Measurements from ENCODE around the gene ALPI. TPM values are rescaled to one million over a fixed set of nuclear protein-coding genes. Genes with fewer than 3 reads are reported as not detected.
"Not testable (repeated sequence)": the region's sequence is repeated elsewhere in the genome, so short reads cannot be mapped to it uniquely, and the experiment has no call there.

The ALPI gene
- total RNA-seq, 1 experiment from 2014 or later = not detected

DNA sequence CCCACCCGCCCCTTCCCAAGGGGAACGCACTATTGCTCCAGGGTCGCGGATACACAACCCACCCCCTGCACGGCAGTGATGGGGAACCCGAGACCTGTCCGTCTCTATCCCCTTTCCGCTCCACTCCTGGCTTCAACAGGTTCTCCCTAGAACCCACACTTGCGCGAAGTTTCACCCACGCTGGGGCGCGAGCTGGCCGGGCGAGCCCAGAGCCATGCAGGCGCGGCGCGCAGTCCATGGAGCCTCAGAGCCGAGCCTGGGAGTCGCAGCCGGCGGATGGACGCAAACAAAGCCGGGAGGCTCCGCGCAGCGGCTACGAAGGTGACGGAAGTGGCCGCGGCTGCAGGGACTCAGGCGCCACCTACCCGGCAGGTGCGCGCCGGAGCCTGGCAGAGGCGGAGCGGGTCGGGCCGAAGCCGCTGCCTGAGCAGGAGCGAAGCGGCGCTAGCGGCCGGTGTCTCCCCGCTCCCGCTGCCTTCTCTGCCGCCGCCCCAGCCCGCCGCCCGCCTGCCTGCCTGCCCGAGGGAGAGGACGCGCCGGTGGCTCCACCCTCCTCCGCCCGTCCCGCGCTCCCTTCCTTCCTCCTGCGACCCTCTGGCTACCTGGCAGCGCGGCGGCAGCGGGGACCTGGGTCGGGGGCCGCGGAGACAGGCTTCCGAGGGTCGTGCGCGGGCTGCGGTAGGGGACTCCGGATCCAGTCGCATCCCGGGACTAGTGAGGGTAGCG is 35.3 kb upstream of the ALPI start:
- DNase-seq (ENCODE audit: low read depth) = no peak

DNA sequence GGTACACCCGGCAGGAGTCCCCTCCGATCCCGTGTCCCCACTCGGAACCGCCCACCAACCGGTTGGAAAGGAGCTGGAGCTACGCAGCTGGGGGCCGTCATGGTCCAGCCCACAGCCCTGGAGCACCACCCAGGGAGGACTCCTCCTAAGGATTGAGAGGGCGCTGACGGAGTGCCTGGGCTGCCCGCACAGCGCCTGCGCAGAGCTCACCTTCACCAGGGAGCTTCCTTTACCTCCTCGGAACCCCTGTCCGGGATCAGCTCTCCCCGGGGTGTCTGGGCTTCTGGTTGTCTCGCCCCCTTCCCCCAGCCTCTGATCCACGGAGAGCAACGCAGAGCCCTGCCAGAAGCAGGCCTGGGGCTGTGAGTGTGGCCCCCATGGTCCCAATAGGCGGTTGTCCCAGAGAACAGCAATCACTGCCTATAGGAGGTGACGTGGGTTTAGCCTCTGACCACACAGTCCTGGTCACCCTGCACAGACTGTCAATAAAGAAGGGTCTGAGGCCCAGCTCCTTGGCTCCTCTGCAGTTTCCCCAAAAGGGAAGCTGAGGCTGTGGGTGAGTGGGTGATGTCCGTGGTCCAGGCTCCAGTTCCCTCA is 34.7 kb upstream of the ALPI start:
- no peak for DNase-seq (ENCODE audit: low read depth)

DNA sequence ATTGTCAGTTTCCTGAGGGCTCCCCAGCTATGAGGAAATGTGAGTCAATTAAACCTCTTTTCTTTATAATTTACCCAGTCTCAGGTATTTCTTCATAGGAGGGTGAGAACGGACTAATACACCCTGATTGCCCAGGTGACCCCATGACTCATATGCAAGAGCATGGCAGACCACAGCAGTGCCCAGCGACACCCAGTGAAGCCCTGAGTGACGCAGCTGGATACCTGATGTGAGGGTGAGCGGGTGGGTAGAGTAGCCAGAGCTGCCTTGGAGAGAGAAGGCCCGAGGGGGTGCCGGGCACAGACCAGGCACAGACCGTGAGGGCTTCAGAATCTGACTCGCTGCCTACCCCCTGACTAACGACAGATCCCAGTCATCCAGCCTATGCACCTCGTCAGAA is 33.9 kb upstream of the ALPI start:
- DNase-seq (ENCODE audit: low read depth) = no peak

DNA sequence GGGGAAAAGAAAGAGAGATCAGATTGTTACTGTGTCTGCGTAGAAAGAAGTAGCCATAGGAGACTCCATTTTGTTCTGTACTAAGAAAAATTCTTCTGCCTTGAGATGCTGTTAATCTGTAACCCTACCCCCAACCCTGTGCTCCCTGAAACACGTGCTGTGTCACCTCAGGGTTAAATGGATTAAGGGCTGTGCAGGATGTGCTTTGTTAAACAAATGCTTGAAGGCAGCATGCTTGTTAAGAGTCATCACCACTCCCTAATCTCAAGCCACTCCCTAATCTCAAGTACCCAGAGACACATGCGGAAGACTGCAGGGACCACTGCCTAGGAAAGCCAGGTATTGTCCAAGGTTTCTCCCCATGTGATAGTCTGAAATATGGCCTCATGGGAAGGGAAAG is 33.0 kb upstream of the ALPI start:
- DNase-seq (ENCODE audit: low read depth) = not testable (repeated sequence)

DNA sequence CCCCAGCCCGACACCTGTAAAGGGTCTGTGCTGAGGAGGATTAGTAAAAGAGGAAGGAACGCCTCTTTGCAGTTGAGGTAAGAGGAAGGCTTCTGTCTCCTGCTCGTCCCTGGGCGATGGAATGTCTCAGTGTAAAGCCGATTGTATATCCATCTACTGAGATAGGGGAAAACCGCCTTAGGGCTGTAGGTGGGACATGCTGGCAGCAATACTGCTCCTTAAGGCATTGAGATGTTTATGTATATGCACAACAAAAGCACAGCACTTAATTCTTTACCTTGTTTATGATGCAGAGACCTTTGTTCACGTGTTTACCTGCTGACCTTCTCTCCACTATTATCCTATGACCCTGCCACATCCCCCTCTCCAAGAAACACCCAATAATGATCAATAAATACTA is 32.5 kb upstream of the ALPI start:
- DNase-seq (ENCODE audit: low read depth) = not testable (repeated sequence)

DNA sequence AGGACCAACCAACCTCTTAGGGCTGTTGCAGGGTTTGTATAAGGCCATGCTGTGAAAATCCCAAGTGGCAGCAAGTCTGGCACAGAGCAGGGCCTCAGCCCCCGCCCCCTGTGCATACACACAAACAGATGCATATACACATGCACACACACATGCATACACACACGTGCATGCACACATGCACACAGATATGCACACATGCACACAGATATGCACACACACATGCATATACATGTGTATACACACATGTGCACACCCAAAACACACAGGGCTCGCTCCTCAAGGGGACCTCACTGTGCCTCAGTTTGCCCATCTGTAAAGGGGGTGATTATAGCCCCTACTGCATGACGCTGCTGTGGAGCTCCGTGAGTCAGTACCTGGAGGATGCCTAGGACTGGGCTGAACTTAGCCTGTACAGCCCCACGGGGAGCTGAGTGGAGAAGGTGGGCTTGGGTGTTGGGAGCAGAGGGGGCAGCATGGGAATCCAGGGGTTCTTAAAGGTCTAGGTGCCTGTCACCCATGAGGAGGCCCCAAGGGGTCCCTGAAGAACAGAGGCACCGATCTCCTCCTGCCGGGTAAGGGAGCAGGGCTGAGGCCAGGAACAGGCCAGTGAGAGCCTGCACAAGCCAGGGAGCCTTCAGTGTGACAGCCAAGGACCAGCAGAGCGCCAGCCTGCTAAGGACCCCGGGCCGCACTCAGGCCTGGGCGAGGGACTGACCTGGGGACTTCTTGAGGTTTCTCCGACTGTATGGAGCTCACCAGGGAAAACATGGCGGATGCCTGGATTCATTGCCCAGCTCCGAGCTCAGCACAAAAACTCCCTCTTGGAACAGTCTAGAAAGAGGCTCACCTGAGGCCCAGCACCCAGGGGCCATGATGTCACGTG is 24.0 kb upstream of the ALPI start:
- DNase-seq (ENCODE audit: low read depth) = no peak

DNA sequence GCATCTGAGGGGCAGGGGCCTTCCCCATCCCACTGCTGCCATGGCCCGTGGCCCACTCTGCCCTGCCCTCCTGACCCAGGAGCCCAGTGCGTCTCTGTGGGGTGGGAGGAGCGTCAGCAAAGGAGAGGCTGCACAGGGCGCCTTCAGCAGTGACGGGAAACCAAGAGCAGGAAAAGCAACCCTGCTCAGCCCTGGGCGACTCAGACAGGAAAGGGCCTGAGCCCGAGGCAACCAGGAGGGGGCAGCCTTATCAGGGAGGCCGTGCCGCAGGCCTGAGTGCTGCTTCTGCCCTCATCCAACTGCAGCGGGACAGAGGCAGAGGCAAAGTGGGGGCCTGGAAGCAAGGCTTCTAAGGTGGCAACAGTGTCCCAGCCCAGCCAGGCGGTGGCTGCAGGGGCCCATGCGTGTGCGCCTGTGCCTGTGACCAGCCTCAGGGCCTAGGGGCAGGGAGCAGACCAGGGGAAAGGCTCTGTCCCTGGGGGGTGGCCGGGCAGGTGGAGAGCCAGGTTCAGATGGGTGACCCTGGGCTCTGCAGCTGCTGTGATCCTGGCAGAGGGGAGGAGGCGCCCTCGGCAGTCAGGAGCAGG is 23.3 kb upstream of the ALPI start:
- no peak for DNase-seq (ENCODE audit: low read depth)

DNA sequence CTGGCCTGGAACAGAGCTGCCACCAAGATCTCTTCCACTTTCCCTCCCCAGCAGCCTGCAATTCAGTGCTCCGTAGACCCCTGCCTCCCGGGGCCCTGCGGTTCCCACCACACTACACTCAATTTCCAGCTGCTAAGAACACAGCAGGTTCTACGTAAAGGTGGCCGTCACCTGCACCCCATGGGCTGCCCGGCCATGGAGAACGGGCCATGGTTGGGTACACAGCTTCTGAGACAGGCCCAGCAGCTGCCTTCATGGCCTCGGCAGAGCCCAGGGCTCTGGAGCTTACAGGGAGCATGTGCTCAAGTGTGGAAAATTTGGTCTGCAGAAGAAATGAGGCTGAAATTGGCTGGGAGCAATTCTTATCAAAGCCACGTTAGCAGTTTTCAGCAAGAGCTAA is 22.3 kb upstream of the ALPI start:
- not testable (repeated sequence) for DNase-seq (ENCODE audit: low read depth)

DNA sequence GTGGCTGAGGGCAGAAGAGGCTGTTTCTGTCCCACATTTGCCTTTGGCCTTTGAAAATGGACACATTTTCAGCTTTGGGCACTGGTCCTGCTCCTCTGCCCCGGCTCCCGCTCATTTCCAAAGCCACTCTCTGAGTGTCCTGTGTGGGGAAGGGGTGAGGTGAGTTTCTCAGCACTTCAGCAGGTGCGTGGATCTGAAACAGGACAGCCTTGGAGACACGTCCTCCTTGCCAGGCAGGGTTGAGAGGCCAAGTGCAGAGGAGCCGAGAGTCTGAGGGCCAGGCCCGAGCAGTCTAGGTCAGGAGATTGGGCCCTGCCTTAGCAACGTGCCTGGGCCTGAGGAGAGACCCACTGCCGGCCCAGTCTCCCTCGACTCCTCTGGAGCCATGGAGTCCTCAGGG is 21.9 kb upstream of the ALPI start:
- DNase-seq (ENCODE audit: low read depth) = no peak

DNA sequence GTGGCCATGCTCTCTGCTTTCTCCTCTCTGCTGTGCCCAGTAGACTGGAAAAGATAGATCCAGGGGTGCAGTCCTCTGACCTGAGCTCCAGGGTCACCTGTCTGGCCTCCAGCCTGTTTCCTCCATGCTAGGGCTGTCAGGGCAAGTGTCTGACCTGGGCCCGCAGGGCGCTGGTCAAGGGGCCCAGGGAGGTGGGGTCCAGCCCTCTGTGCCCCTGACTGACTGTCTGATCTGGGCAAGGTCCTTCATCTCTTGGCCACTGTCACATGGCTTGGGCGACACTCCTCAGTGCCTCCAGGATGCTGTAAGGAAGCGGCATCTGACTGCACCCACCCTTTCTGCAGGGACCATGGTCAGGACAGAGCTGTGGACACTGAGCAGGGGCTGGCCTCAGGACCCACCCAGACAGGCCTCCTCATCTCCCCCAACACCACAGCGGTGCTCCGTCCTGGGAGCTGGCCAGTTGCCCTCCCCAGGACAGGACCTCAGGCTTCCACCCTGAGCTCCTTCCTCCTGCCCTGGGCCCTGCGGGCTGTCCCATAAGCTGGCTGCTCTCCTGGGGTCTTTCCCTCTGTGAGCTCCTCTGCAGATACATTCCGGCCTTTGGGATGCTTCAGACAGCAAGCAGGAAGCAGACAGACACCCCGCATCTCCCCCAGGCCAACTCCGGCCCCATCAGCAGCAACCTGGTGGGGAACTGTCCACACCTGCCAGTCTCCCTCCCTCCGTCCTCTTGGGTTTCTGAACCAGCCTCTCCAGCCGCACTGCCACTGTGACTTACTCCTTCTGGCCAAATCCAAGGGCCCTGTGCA is 21.2 kb upstream of the ALPI start:
- DNase-seq (ENCODE audit: low read depth) = no peak

DNA sequence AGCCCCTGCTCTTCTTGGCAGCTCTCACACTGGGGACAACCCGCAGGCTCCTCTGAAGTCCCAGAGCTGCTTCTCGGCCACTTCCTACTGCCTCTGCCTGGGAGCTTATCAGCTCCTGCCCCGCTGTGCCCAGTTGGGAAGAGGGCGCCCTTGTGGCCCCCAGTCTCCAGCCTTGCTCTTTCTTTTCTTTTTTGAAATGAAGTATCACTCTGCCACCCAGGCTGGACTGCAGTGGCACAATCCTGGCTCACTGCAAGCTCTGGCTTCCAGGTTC is 20.6 kb upstream of the ALPI start:
- no peak for DNase-seq (ENCODE audit: low read depth)

DNA sequence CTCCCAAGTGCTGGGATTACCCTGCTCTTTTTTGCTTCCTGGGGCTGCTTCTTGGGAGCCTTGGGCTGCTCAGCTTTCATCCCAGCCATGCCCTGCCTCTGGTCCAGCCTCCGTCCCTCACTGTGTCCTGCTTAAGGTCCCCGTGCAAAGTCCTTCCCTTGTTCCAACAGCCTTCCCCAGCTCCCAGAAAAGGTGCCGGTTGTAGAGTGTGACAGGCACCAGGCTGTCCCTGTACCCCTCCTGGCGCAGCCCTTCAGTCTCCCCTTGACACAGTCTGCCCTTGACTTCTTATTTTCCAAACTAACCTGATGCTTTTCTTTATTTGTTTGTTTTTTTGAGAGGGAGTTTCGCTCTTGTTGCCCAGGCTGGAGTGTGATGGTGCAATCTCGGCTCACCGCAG is 20.1 kb upstream of the ALPI start:
- DNase-seq (ENCODE audit: low read depth) = no peak

DNA sequence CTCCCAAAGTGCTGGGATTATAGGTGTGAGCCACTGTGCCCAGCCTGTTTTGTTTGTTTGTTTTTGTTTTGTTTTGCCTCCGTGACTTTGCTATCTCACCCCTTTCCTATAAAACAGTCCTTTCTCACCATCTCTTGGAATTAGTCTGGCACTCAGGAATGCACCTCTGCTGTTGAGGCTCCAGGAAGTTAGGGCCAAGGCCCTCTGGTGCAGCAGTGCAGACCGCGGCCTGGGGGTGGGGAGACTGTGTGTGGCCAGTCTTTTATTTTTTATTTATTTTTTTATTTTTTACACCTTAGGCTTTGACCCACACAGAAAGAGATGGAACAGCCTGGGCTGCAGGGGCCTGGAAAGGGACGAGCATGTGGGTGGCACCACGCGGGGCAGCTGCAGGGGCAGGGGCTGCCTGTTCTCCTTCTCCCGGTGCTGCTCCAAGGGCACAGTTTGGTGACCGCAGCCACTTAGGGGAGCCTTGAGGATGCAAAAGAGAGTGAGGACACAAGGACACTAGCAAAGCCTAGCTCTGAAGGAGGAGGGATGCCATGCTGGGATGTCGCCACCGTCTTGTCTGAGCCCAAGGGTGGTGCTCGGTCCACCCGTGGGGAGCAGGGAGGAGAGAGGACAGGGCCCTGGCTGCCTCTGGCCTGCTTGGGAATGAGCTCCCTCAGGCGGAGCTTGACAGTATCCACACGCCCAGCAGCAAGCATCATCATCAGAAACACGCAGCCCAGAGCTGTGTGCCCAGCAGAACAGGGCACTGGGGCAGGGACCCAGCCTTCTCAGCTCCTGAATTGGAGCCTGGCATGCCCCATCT is 19.4 kb upstream of the ALPI start:
- DNase-seq (ENCODE audit: low read depth) = no peak

DNA sequence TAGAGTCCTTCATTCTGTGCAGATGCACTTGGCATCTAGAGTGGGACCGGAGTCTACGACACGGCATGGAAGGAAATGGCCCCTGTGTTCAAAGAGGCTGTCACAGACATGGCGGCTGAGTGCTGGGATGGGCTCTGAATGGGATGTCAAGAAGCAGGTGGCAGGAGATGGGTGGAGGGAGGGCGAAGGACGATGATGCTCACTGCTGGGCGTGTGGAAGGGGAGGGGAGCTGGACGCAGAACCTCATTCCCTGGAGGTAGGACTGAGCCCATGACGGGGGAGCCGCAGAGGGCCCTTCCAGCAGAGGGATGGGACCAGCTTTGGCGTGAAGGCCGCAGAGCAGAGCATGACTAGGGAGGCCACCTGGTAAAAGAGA is 18.8 kb upstream of the ALPI start:
- no peak for DNase-seq (ENCODE audit: low read depth)

DNA sequence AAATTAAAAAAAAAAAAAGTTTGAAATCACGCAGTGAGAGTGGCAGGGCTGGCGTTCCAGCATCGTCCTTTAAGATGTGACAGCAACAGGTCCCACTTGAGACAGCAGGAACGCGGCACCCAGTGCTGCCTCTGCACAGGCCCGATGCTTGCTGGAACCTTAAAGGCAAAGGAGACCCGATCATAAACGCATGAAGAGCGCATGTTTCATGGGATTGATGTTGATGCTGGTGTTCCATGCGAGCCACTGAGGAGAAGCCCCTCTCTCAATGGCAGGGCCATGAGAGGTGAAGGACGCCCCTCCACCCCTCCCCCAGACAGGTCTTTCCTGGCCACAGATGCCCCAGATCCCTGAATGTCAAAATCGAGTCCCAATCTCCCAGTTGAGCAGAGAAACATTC is 17.9 kb upstream of the ALPI start:
- DNase-seq (ENCODE audit: low read depth) = no peak

DNA sequence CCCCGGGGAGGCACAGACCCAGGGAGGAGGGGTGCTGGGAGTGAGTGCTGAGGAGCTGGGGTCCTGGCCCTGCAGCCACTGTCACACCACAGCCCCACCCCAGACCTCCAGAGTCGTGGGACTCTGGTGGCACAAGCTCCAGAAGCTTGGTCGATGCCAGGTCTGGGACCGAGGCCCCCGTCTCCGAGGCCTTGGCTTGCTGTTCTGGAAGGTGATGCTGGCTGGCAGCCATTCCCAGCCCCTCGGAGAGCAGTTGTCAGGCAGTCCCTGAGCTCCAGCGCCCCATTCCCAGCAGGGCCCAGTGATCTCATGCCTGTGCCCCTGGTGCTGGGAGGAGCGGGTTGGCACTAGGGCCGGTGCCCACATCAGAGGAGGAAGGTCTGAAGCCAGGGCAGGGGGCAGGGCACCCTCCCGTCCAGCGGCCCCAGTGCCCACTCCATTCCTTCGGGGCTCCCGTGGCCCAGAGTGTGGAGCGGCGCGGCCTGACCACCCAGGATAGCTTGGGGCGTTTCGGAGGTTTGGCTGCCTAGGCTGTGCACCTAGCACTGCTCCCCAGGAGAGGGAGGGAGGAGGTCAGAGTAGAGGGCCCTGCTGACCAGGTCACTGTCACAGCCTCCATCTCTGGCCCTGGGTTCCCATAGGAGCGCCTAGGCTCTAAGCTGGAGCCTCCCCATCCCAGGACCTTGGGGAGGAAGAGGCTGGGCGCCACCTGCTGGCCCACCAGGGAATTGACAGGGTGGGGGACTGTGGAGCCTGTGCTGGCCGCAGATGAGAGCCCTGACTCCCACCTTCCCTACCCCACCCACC is 16.8 kb upstream of the ALPI start:
- DNase-seq (ENCODE audit: low read depth) = no peak

DNA sequence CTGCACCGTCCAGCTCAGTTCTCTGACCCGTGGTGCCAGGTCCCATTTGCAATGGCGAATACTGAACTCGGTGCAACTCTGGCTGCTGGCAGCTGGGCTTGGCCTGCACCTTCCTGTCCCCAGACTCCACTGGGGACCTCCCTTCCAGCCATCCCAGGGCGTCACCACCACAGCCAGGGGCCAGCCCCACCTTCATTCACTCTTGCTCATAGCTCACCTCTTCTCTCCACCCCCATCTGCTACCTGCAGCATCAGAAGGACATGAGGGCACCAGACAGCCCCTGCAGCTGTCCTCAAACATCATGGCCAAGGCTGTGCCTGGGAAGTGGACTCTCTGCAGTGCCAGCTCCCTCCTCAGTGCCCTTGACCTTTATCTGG is 16.2 kb upstream of the ALPI start:
- no peak for DNase-seq (ENCODE audit: low read depth)

DNA sequence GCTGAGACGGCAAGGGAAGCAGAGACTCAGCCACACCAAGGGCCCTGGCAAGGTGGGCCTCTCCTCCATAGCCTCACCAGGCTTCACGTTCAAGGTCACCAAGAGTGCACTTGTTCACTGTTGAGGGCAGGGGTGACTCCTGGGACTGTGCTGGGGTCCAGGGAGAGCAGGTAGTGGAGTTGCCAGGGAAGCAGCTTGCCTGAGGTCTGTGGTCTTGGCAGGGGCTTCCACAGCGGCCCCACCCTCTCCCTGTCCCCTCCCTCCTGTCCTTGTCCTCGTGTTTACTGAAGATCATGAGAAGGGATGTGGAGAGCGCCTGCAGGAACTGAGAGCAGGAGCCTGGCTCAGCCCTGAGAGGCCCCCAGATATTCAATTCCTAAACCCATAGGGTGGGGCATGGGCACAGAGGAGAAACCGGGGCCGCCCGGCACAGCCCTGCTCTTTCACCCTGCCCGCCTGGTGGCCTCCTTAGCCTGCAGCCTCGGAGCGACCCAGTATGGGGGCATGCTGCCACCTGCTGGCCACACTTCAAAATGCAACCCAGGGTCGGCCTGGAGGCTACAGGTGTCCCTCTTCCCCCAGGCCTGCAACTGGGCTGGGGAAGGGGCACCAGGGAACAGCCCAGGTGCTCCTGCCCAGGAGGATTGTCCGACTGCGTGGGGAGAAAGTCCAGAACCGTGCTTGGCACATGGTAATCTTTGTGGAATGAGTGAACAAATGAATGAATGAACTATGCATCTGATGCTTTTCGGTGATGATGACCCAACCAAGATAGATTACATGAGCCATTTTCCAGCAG is 15.5 kb upstream of the ALPI start:
- peak; percentile 70 for DNase-seq (ENCODE audit: low read depth)

DNA sequence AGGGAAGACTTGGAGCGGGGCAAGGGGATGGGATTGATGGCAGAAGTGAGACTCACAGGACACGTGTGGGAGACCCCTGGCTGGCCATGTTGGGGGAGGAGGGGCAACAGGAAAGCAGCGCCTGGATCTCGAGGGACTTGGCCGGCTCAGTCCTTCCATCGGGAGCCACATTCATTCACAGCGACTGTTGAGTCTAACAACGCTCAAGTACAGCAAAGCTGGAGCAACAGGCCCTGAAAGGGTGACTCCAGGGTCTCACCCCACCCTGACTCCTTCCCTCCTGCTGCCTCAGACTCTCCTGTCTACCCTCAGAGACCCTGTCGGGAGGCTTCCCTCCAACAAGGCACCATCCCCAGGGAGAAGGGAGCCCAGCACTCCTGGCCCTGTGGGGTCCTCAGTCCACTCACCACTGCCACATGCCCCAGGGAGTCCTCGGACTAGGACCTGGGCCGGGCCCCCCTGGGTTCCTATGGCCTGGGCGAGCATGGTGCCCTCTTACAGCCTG is 14.8 kb upstream of the ALPI start:
- DNase-seq (ENCODE audit: low read depth) = no peak

All from HT1080 (cell line).